GM12872 (cell line): Measurements from ENCODE around the gene STK38.

ENCODE experiments used
- CTCF ChIP-seq: IDR thresholded peaks from 3 replicates; pipeline ENCODE4 v1.5.1; 2011; ENCODE audit warnings: low read depth, mild to moderate bottlenecking, low read length, moderate library complexity; ENCODE audit not compliant: insufficient read depth

Gene STK38

GRCh38 chr6:36504181-36504580, 43.1 kb downstream of the STK38 start:
- TF ChIP-seq CTCF = no peak

DNA sequence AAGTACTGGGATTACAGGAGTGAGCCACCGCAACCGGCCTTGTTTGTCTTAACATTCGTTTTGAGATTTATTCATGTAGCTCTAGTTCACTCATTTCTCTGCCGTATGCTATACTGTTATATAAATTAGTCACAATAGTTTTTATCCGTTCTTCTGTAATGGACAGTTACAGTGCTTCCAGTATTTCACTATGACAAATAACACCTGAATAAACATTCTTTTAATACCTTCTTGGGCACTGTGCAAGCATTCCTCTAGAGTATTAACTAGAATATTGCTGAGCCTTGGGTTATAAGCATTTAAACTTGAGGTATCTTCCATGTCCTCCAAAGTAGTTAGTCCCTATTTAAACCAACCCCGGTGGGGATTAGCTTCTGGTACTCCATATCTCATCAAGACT, 45.6 kb downstream of the STK38 start:
- no peak for TF ChIP-seq CTCF

- no peak for TF ChIP-seq CTCF
Observed at GRCh38 chr6:36499918-36500317, 47.4 kb downstream of the STK38 start.

- no peak for TF ChIP-seq CTCF
Observed at GRCh38 chr6:36495086-36495485, 52.2 kb downstream of the STK38 start.

DNA sequence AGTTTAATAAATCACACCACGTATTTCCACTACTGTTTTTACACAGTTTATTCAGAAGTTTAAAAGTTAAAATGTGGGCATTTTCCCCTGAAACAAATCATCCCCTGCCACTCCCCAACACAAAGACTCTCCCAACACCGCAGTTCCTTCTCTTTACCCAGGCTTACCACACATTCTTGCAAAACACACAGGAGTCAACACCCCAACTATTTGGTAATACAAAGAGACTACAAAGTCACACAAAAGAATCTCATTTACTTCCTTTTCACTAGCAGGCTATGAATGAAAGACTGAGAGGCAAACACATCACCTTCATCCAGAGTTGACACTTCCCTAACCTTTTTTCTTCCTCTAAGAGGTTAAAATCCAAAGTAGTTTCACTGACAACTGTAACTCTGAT, 53.4 kb downstream of the STK38 start:
- TF ChIP-seq CTCF = no peak

DNA sequence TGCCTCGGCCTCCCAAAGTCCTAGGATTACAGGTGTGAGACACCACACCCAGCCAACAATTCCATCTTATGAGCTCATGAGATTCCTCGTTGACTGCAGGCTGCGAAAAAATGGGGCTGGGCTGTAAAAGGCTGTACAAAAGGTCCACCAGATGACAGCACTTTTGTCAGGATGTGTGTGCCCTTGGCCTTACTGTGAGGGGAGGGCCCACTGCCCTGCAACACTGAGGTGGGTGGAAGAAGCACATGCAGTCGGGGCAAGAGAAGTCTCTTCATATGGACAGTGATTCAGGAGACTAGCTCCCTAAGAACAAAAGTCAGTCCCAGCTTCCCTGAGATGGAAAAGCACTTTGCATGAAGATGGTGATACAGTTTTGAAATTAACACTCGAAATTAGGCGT, 54.0 kb downstream of the STK38 start:
- TF ChIP-seq CTCF = no peak

DNA sequence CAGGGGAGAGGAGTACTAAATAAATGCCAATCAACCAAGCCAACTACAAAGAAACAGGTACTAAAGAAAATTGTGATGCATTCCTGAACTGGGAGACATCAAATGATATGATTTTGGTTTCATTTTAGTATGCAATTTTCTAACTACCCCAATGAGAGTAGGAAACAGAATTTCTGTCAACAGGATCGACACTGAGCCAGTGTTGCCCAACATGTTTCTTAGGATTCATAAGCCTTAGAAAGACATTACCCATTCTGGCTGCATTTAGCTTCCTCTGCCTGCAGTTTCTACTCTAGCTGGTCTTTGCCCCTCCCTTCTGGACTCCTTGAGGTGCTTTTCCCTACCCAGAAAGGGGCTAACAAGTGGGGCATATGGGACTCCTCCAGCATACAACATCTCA, 54.7 kb downstream of the STK38 start:
- TF ChIP-seq CTCF = no peak

DNA sequence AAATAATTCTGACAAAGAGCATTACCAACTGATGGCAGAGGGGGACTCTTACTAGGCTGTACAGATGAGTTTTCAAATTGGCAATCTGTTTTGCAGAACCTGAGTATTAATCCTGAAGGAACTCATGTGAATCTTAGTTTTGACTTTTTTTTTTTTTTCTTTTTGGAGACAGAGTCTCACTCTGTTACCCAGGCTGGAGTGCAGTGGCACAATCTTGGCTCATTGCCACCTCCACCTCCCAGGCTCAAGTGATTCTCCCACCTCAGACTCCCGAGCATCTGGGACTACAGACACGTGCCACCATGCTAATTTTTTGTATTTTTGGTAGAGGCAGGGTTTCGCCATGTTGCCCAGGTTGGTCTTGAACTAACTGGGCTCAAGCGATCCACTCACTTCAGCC, 55.2 kb downstream of the STK38 start:
- TF ChIP-seq CTCF = no peak
